K562 (cell line): ENCODE results near the gene SLC4A2.

Source experiments
- EZH2 ChIP-seq: IDR thresholded peaks from 2 replicates; pipeline ENCODE4 v1.6.1; 2012; ENCODE audit warnings: low read depth, mild to moderate bottlenecking, inconsistent platforms, low read length, borderline replicate concordance
- FOXJ3 ChIP-seq: sonication (generic); formaldehyde crosslinking; IDR thresholded peaks from 2 replicates; pipeline ENCODE4 v1.4.0; 2020; ENCODE audit warnings: mild to moderate bottlenecking, missing genetic modification reagents
- HIVEP1 ChIP-seq: fragments of 250-450 bp; sonication (Bioruptor Pico); IDR thresholded peaks from 2 replicates; pipeline ENCODE4 v1.4.0; 2020; ENCODE audit warnings: mild to moderate bottlenecking
- MXI1 ChIP-seq: IDR thresholded peaks from 2 replicates; pipeline ENCODE4 v1.6.1; 2011; ENCODE audit warnings: low read depth, mild to moderate bottlenecking, improper control_type of control experiment, low read length
- POLR2A ChIP-seq: fragments of 450-650 bp; conservative IDR thresholded peaks from 2 replicates; pipeline ENCODE4 v1.6.1; 2016
- PURB ChIP-seq: sonication (generic); formaldehyde crosslinking; IDR thresholded peaks from 2 replicates; pipeline ENCODE4 v1.9.0; 2021; ENCODE audit warnings: low read depth, mild to moderate bottlenecking, missing genetic modification reagents
- RAD21 ChIP-seq, 2 experiments: fragments of 250-450 bp in 1 of 2; fragments of 450-650 bp in 1 of 2; sonication (Bioruptor Pico) in 1 of 2; formaldehyde crosslinking in 1 of 2; IDR thresholded peaks in 1 of 2; conservative IDR thresholded peaks in 1 of 2; 2 replicates each; pipeline versions ENCODE4 v1.4.0 to v1.8.0; 2020 to 2022; ENCODE audit warnings: mild to moderate bottlenecking in 2 of 2, moderate library complexity in 1 of 2
- TCF7L2 ChIP-seq: fragments of 150-350 bp; IDR thresholded peaks from 2 replicates; pipeline ENCODE4 v1.6.1; 2016; ENCODE audit warnings: low read depth, mild to moderate bottlenecking, low read length, moderate library complexity
- THRAP3 ChIP-seq: fragments of 450-650 bp; IDR thresholded peaks from 2 replicates; pipeline ENCODE4 v1.6.1; 2016; ENCODE audit warnings: mild to moderate bottlenecking, inconsistent platforms, borderline replicate concordance
- ZNF274 ChIP-seq: IDR thresholded peaks from 2 replicates; pipeline ENCODE4 v1.6.1; 2011; ENCODE audit warnings: low read depth, mild to moderate bottlenecking, low read length, moderate library complexity, borderline replicate concordance
- TF ChIP-seq, protein P1 (sequence below), 3 experiments: IDR thresholded peaks in 2 of 3; conservative IDR thresholded peaks in 1 of 3; 2 replicates each; pipeline ENCODE4 v1.5.1; 2011 to 2012; ENCODE audit warnings: low read length in 3 of 3, mild to moderate bottlenecking in 3 of 3, control low read depth in 2 of 3, improper control_type of control experiment in 1 of 3, inconsistent platforms in 1 of 3, low read depth in 1 of 3, mixed read lengths in 1 of 3, moderate library complexity in 1 of 3; ENCODE audit not compliant: insufficient read depth in 2 of 3
- TF ChIP-seq, protein P2 (sequence below): sonication (generic); formaldehyde crosslinking; IDR thresholded peaks from 2 replicates; pipeline ENCODE4 v1.8.1; 2023; ENCODE audit warnings: mild to moderate bottlenecking, missing genetic modification reagents

DNA sequence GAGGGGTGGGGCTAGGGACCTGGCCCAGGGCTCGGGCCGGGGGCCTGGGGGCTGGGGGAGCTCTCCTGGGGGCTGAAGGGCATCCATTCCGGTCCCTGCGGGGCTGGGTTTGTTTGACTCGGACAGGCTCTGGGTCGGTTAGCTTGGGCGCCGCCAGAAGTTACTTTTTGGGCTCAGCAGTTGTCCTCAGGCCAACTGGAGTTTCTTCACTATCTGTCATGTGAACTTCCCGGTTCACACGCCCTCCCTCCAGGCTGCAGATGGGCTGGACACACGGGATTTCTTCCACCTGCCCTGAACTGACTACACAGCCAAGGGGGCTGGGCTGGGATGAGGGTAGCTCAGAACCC lies 3.8 kb downstream of the SLC4A2 start:
- TF ChIP-seq THRAP3 = no peak
- TF ChIP-seq HIVEP1 = no peak
- TF ChIP-seq TCF7L2 = no peak
- TF ChIP-seq, protein P1, sequence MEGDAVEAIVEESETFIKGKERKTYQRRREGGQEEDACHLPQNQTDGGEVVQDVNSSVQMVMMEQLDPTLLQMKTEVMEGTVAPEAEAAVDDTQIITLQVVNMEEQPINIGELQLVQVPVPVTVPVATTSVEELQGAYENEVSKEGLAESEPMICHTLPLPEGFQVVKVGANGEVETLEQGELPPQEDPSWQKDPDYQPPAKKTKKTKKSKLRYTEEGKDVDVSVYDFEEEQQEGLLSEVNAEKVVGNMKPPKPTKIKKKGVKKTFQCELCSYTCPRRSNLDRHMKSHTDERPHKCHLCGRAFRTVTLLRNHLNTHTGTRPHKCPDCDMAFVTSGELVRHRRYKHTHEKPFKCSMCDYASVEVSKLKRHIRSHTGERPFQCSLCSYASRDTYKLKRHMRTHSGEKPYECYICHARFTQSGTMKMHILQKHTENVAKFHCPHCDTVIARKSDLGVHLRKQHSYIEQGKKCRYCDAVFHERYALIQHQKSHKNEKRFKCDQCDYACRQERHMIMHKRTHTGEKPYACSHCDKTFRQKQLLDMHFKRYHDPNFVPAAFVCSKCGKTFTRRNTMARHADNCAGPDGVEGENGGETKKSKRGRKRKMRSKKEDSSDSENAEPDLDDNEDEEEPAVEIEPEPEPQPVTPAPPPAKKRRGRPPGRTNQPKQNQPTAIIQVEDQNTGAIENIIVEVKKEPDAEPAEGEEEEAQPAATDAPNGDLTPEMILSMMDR (IDR thresholded peaks at IDR 0.05 in 2 of 3, conservative IDR thresholded peaks at IDR 0.05 in 1 of 3; ENCODE audit: insufficient read depth in 2 of 3, low read depth in 1 of 3, low read length in 3 of 3) = no peak
- TF ChIP-seq PURB (CRISPR knock-in tag) = no peak
- no peak for TF ChIP-seq EZH2
- TF ChIP-seq POLR2A = no peak
- TF ChIP-seq FOXJ3 = no peak
- TF ChIP-seq ZNF274 = no peak
- TF ChIP-seq, protein P2, sequence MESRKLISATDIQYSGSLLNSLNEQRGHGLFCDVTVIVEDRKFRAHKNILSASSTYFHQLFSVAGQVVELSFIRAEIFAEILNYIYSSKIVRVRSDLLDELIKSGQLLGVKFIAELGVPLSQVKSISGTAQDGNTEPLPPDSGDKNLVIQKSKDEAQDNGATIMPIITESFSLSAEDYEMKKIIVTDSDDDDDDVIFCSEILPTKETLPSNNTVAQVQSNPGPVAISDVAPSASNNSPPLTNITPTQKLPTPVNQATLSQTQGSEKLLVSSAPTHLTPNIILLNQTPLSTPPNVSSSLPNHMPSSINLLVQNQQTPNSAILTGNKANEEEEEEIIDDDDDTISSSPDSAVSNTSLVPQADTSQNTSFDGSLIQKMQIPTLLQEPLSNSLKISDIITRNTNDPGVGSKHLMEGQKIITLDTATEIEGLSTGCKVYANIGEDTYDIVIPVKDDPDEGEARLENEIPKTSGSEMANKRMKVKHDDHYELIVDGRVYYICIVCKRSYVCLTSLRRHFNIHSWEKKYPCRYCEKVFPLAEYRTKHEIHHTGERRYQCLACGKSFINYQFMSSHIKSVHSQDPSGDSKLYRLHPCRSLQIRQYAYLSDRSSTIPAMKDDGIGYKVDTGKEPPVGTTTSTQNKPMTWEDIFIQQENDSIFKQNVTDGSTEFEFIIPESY (CRISPR knock-in tag) = no peak
- no peak for TF ChIP-seq MXI1
- TF ChIP-seq RAD21 (CRISPR knock-in tag; conservative IDR thresholded peaks at IDR 0.05 in 1 of 2, IDR thresholded peaks at IDR 0.05 in 1 of 2) = no peak
